ENCODE results near the gene ZP3. TPM values are rescaled to one million over a fixed set of nuclear protein-coding genes. Genes with fewer than 3 reads are reported as not detected.
"Not testable (repeated sequence)": the region's sequence is repeated elsewhere in the genome, so short reads cannot be mapped to it uniquely, and the experiment has no call there.

Gene ZP3
- polyA plus RNA-seq, 1 donor (not counting 4 experiments of a cell fraction or from before 2014, with no cell fraction given), result 6.9 TPM

DNA sequence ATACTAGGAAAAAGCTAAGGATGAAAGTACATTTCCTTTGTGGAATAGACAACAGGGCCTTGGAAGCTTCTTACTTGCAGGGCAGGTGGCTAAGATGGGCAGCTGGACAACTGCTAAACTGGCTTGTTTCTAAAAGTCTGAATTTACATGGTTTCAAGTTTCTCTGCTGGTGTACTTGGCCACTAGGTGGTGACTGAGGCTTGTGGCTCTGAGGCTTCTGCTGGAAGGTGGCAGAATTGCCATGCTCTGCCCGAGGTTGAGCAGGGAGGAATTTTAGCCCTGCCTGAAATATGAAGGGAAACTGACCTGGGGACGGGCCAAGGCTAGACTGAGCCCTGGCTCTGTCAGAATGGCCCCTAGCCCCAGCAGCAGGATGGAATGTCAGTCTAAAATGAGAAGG is 13.1 kb downstream of the ZP3 start:
- TF ChIP-seq, protein P1, sequence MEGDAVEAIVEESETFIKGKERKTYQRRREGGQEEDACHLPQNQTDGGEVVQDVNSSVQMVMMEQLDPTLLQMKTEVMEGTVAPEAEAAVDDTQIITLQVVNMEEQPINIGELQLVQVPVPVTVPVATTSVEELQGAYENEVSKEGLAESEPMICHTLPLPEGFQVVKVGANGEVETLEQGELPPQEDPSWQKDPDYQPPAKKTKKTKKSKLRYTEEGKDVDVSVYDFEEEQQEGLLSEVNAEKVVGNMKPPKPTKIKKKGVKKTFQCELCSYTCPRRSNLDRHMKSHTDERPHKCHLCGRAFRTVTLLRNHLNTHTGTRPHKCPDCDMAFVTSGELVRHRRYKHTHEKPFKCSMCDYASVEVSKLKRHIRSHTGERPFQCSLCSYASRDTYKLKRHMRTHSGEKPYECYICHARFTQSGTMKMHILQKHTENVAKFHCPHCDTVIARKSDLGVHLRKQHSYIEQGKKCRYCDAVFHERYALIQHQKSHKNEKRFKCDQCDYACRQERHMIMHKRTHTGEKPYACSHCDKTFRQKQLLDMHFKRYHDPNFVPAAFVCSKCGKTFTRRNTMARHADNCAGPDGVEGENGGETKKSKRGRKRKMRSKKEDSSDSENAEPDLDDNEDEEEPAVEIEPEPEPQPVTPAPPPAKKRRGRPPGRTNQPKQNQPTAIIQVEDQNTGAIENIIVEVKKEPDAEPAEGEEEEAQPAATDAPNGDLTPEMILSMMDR (optimal IDR thresholded peaks at IDR 0.05 in 1 of 3, IDR thresholded peaks at IDR 0.05 in 1 of 3, conservative IDR thresholded peaks at IDR 0.05 in 1 of 3; ENCODE audit: extremely low read depth in 1 of 3, insufficient read depth in 2 of 3, low read length in 3 of 3), result peak in 2 of 3 experiments; percentile 55 to 56
- H3K9ac ChIP-seq (ENCODE audit: control insufficient read depth, extremely low read depth, insufficient read depth, low read length); H3K9me1 ChIP-seq (ENCODE audit: control insufficient read depth, extremely low read depth, insufficient read depth, low read length); H3K36me3 ChIP-seq (ENCODE audit: control insufficient read depth in 2 of 2, extremely low read depth in 1 of 2, insufficient read depth in 2 of 2, low read length in 2 of 2); H2AFZ ChIP-seq (ENCODE audit: control insufficient read depth, low read length); H3K4me2 ChIP-seq (ENCODE audit: control insufficient read depth, extremely low read depth, insufficient read depth, low read depth, low read length); H3K4me3 ChIP-seq (ENCODE audit: control insufficient read depth in 2 of 3, extremely low read depth in 1 of 3, insufficient read depth in 2 of 3, low read depth in 1 of 3, low read length in 3 of 3); H3K27me3 ChIP-seq (ENCODE audit: control insufficient read depth, extremely low read depth, insufficient read depth, low read length); DNase-seq (ENCODE audit: low read depth, low spot score); H3K9me3 ChIP-seq (ENCODE audit: control insufficient read depth, low read depth, low read length); H3K4me1 ChIP-seq (ENCODE audit: control insufficient read depth, extremely low read depth, insufficient read depth, low read length); dilution Hi-C loops (cut with MboI; ENCODE audit: extremely low pct_ligation_motif_present, low sequenced_read_pairs); H3K79me2 ChIP-seq (ENCODE audit: control insufficient read depth, insufficient read depth, low read length); H4K20me1 ChIP-seq (ENCODE audit: control insufficient read depth, extremely low read depth, insufficient read depth, low read length): not testable (repeated sequence)
- FAIRE-seq, result peak; percentile 92
- peak overlapping the region; percentile 81 for H3K27ac ChIP-seq (ENCODE audit: control insufficient read depth, insufficient read depth, low read length)

DNA sequence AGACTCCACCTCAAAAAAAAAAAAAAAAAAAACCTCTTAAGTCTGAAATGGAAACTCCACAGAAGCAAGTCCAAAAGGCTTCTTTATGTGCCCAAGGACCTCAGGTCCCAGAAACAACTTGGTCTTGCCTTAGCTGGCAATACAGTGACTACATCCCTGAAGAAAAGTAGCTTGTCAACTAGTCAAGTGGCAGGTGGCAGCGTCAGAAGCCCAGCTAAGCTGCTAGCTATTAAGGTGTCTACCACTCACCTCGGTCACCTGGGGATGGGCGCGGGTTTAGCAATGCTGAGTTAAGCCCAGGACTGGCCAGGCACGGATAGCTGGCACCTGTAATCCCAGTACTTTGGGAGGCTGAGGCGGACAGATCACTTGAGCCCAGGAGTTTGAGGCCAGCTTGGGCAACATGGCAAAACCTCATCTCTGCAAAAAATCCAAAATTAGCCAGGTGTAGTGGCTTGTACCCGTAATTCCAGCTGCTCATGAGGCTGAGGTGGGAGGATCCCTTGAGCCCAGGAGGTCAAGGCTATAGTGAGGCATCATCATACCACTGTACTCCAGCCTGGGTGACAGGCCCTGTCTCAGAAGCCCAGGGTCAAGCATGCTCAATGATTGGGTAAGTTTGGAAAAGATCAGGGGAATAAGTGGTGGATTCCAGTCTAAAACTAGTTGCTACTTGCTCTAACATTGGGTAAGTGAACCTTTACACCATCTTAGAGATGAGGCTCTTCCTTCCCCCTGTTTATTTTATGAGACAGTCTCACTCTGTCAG is 14.6 kb downstream of the ZP3 start:
- H3K4me1 ChIP-seq (ENCODE audit: control insufficient read depth, extremely low read depth, insufficient read depth, low read length); H3K9ac ChIP-seq (ENCODE audit: control insufficient read depth, extremely low read depth, insufficient read depth, low read length); dilution Hi-C loops (cut with MboI; ENCODE audit: extremely low pct_ligation_motif_present, low sequenced_read_pairs); H3K4me3 ChIP-seq (ENCODE audit: control insufficient read depth in 2 of 3, extremely low read depth in 1 of 3, insufficient read depth in 2 of 3, low read depth in 1 of 3, low read length in 3 of 3); DNase-seq (ENCODE audit: low read depth, low spot score); H4K20me1 ChIP-seq (ENCODE audit: control insufficient read depth, extremely low read depth, insufficient read depth, low read length); H3K9me1 ChIP-seq (ENCODE audit: control insufficient read depth, extremely low read depth, insufficient read depth, low read length); H3K36me3 ChIP-seq (ENCODE audit: control insufficient read depth in 2 of 2, extremely low read depth in 1 of 2, insufficient read depth in 2 of 2, low read length in 2 of 2); H3K4me2 ChIP-seq (ENCODE audit: control insufficient read depth, extremely low read depth, insufficient read depth, low read depth, low read length); H3K27me3 ChIP-seq (ENCODE audit: control insufficient read depth, extremely low read depth, insufficient read depth, low read length); H3K9me3 ChIP-seq (ENCODE audit: control insufficient read depth, low read depth, low read length); H2AFZ ChIP-seq (ENCODE audit: control insufficient read depth, low read length); H3K79me2 ChIP-seq (ENCODE audit: control insufficient read depth, insufficient read depth, low read length): not testable (repeated sequence)
- peak overlapping the region; percentile 61 for H3K27ac ChIP-seq (ENCODE audit: control insufficient read depth, insufficient read depth, low read length)
- peak; percentile 97 for FAIRE-seq

DNA sequence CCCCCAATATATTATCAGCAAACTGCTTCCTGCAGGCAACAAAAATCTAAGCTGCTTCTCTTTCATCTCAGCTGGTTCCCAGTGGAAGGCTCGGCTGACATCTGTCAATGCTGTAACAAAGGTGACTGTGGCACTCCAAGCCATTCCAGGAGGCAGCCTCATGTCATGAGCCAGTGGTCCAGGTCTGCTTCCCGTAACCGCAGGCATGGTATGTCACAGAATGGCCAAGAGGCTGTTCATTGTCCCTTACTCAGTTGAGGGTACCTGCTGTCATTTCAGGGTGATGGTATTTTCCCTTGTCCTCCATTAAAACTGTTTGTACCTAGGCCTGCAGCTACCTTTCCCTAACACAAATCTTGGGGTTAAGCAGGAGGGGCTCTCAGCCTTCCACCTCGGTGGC is 15.7 kb downstream of the ZP3 start:
- H3K27ac ChIP-seq (ENCODE audit: control insufficient read depth, insufficient read depth, low read length); H3K36me3 ChIP-seq (ENCODE audit: control insufficient read depth in 2 of 2, extremely low read depth in 1 of 2, insufficient read depth in 2 of 2, low read length in 2 of 2); DNase-seq (ENCODE audit: low read depth, low spot score); dilution Hi-C loops (cut with MboI; ENCODE audit: extremely low pct_ligation_motif_present, low sequenced_read_pairs); H3K9me1 ChIP-seq (ENCODE audit: control insufficient read depth, extremely low read depth, insufficient read depth, low read length); H3K4me3 ChIP-seq (ENCODE audit: control insufficient read depth in 2 of 3, extremely low read depth in 1 of 3, insufficient read depth in 2 of 3, low read depth in 1 of 3, low read length in 3 of 3); H3K9ac ChIP-seq (ENCODE audit: control insufficient read depth, extremely low read depth, insufficient read depth, low read length); H3K9me3 ChIP-seq (ENCODE audit: control insufficient read depth, low read depth, low read length); H3K79me2 ChIP-seq (ENCODE audit: control insufficient read depth, insufficient read depth, low read length); H4K20me1 ChIP-seq (ENCODE audit: control insufficient read depth, extremely low read depth, insufficient read depth, low read length); H3K4me2 ChIP-seq (ENCODE audit: control insufficient read depth, extremely low read depth, insufficient read depth, low read depth, low read length); H2AFZ ChIP-seq (ENCODE audit: control insufficient read depth, low read length); H3K27me3 ChIP-seq (ENCODE audit: control insufficient read depth, extremely low read depth, insufficient read depth, low read length): not testable (repeated sequence)
- peak; percentile 5 for FAIRE-seq
- H3K4me1 ChIP-seq (ENCODE audit: control insufficient read depth, extremely low read depth, insufficient read depth, low read length), result peaks cover 11% of the 10 kb centered on the region

DNA sequence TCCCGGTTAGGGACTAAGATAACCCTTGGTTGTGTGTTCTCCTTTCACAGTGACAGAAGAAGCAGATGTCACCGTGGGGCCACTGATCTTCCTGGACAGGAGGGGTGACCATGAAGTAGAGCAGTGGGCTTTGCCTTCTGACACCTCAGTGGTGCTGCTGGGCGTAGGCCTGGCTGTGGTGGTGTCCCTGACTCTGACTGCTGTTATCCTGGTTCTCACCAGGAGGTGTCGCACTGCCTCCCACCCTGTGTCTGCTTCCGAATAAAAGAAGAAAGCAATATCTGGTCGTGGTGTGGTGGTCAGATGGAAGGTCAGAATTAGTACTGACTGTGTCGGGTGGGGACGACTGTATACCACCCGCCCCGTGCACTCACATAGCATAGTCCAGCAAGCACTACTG is 17.0 kb downstream of the ZP3 start:
- H3K79me2 ChIP-seq (ENCODE audit: control insufficient read depth, insufficient read depth, low read length); H2AFZ ChIP-seq (ENCODE audit: control insufficient read depth, low read length); dilution Hi-C loops (cut with MboI; ENCODE audit: extremely low pct_ligation_motif_present, low sequenced_read_pairs); H3K27ac ChIP-seq (ENCODE audit: control insufficient read depth, insufficient read depth, low read length); H3K9me3 ChIP-seq (ENCODE audit: control insufficient read depth, low read depth, low read length); H3K4me3 ChIP-seq (ENCODE audit: control insufficient read depth in 2 of 3, extremely low read depth in 1 of 3, insufficient read depth in 2 of 3, low read depth in 1 of 3, low read length in 3 of 3); H3K27me3 ChIP-seq (ENCODE audit: control insufficient read depth, extremely low read depth, insufficient read depth, low read length); H3K4me2 ChIP-seq (ENCODE audit: control insufficient read depth, extremely low read depth, insufficient read depth, low read depth, low read length); H3K36me3 ChIP-seq (ENCODE audit: control insufficient read depth in 2 of 2, extremely low read depth in 1 of 2, insufficient read depth in 2 of 2, low read length in 2 of 2); FAIRE-seq; H3K9me1 ChIP-seq (ENCODE audit: control insufficient read depth, extremely low read depth, insufficient read depth, low read length); DNase-seq (ENCODE audit: low read depth, low spot score); H4K20me1 ChIP-seq (ENCODE audit: control insufficient read depth, extremely low read depth, insufficient read depth, low read length); H3K9ac ChIP-seq (ENCODE audit: control insufficient read depth, extremely low read depth, insufficient read depth, low read length): not testable (repeated sequence)
- H3K4me1 ChIP-seq (ENCODE audit: control insufficient read depth, extremely low read depth, insufficient read depth, low read length), result peaks cover 14% of the 10 kb centered on the region
